Endodermal cell (in vitro differentiated cells): Measurements from ENCODE around the gene MMP1. TPM values are rescaled to one million over a fixed set of nuclear protein-coding genes. Genes with fewer than 3 reads are reported as not detected.

Experiments used
- DNase-seq: peaks from one replicate; pipeline ENCODE4 v3.0.0-alpha.2; 2017
- H3K27ac ChIP-seq: 2 replicates; pipeline ENCODE4 v1.5.1; 2013; ENCODE audit warnings: mild to moderate bottlenecking, low read depth, low read length, moderate library complexity
- H3K27me3 ChIP-seq: 2 replicates; pipeline ENCODE4 v1.6.1; 2013; ENCODE audit warnings: mild to moderate bottlenecking, low read length, moderate library complexity; ENCODE audit not compliant: insufficient read depth, control insufficient read depth, poor library complexity, severe bottlenecking
- H3K36me3 ChIP-seq: 2 replicates; pipeline ENCODE4 v1.7.0; 2013; ENCODE audit warnings: mild to moderate bottlenecking, low read length, moderate library complexity; ENCODE audit not compliant: control insufficient read depth, insufficient read depth
- H3K4me1 ChIP-seq: one replicate; pipeline ENCODE4 v1.7.0; 2013; ENCODE audit warnings: low read length; ENCODE audit not compliant: control insufficient read depth, insufficient read depth
- H3K4me3 ChIP-seq: 2 replicates; pipeline ENCODE4 v1.5.1; 2013; ENCODE audit warnings: mild to moderate bottlenecking, low read length, moderate library complexity
- H3K9ac ChIP-seq: 2 replicates; pipeline ENCODE4 v1.6.1; 2013; ENCODE audit warnings: mild to moderate bottlenecking, low read length, moderate library complexity; ENCODE audit not compliant: poor library complexity, severe bottlenecking; ENCODE audit errors: extremely low read depth
- H3K9me3 ChIP-seq: 2 replicates; pipeline ENCODE4 v1.6.1; 2013; ENCODE audit warnings: mild to moderate bottlenecking, low read length, moderate library complexity; ENCODE audit not compliant: control insufficient read depth
- H3K27ac Mint-ChIP-seq: 2 replicates; pipeline ENCODE4 v1.8.0; 2020; ENCODE audit warnings: mixed read lengths
- H3K27me3 Mint-ChIP-seq: 2 replicates; pipeline ENCODE4 v1.8.0; 2021; ENCODE audit warnings: mild to moderate bottlenecking, mixed read lengths; ENCODE audit not compliant: insufficient read depth
- H3K36me3 Mint-ChIP-seq: 2 replicates; pipeline ENCODE4 v1.8.0; 2020; ENCODE audit warnings: low read depth, mixed read lengths
- H3K4me1 Mint-ChIP-seq: 2 replicates; pipeline ENCODE4 v1.8.0; 2020; ENCODE audit warnings: mixed read lengths
- H3K4me3 Mint-ChIP-seq: 2 replicates; pipeline ENCODE4 v1.8.0; 2020; ENCODE audit warnings: mild to moderate bottlenecking, moderate library complexity, mixed read lengths
- H3K9me3 Mint-ChIP-seq: 2 replicates; pipeline ENCODE4 v1.8.0; 2020; ENCODE audit warnings: mild to moderate bottlenecking, mixed read lengths
- WGBS, 2 experiments: methylation state at CpG; one replicate each; pipeline versions ENCODE4 v1.1.5 to v1.1.7; 2013; ENCODE audit warnings: missing lambda C conversion rate in 2 of 2, mixed read lengths in 1 of 2; ENCODE audit not compliant: insufficient coverage in 1 of 2, insufficient read length in 1 of 2; 5-methylcytosine and 5-hydroxymethylcytosine counted together
- total RNA-seq, 2 donors: library from RNA; stranded (reverse); fragmentation: NEBNext Ultra II Directional in 1 of 2; extraction: Animal tissue kit (Norgen Biotek cat#: 25700) in 1 of 2; gene quantifications; 2 replicates in 1 of 2; 3 replicates in 1 of 2; pipeline ENCODE4 v1.2.1, GENCODE V29; 2021
- TF ChIP-seq, protein P1 (sequence below): fragments of 200-600 bp; sonication (generic); conservative IDR thresholded peaks from 2 replicates; pipeline ENCODE4 v1.5.0; 2021; ENCODE audit warnings: antibody characterized with exemption, mild to moderate bottlenecking

Gene MMP1
- total RNA-seq, 2 donors from 2014 or later = not detected

DNA sequence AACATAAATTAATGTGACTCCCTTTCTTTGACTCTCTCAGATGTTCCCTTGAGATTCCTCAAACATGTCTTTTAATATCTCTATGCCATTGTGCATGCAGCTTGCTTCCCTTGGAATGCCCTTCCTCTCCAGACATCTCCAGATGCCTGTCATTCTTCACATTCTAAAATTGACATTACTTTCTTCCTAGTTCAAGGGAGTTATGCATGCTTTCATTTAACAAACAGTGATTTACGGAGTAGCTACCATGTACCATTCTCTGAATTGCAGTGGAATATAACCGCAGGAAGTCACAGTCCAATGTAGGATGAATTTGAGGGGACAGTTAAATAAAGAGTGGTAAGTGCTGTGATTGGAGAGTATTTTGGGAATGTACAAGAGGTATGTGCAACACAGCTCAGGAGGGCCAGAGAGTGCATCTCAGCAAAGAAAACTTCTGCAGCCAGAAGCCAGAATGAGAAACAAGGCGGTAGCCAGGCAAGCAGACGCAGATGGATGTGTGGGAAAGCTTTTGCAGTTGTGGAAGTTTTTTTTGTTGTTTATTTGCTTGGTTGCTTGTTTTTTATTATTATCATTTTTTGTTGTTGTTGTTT, 36.2 kb downstream of the MMP1 start:
- WGBS, 2 experiments = 69 to 93% methylated on average over 3 to 4 of the region's 4 CpGs
- H3K9me3 Mint-ChIP-seq = no peaks in the 10 kb centered on the region
- no peak for DNase-seq
- H3K4me3 ChIP-seq = no peak overlapping the region
- no peak overlapping the region for H3K9ac ChIP-seq
- H3K27me3 Mint-ChIP-seq = no peaks in the 10 kb centered on the region
- TF ChIP-seq, protein P1, sequence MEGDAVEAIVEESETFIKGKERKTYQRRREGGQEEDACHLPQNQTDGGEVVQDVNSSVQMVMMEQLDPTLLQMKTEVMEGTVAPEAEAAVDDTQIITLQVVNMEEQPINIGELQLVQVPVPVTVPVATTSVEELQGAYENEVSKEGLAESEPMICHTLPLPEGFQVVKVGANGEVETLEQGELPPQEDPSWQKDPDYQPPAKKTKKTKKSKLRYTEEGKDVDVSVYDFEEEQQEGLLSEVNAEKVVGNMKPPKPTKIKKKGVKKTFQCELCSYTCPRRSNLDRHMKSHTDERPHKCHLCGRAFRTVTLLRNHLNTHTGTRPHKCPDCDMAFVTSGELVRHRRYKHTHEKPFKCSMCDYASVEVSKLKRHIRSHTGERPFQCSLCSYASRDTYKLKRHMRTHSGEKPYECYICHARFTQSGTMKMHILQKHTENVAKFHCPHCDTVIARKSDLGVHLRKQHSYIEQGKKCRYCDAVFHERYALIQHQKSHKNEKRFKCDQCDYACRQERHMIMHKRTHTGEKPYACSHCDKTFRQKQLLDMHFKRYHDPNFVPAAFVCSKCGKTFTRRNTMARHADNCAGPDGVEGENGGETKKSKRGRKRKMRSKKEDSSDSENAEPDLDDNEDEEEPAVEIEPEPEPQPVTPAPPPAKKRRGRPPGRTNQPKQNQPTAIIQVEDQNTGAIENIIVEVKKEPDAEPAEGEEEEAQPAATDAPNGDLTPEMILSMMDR = no peak
- no peak overlapping the region for H3K27ac Mint-ChIP-seq
- no peaks in the 10 kb centered on the region for H3K9me3 ChIP-seq
- peak overlapping the region; percentile 26 for H3K27ac ChIP-seq
- H3K4me3 Mint-ChIP-seq = no peak overlapping the region
- H3K4me1 ChIP-seq = no peaks in the 10 kb centered on the region
- no peaks in the 10 kb centered on the region for H3K27me3 ChIP-seq
- peaks cover 5% of the 10 kb centered on the region for H3K4me1 Mint-ChIP-seq
- no peaks in the 10 kb centered on the region for H3K36me3 Mint-ChIP-seq
- no peaks in the 10 kb centered on the region for H3K36me3 ChIP-seq

GRCh38 chr11:102760344-102761035, 37.5 kb downstream of the MMP1 start:
- Histone ChIP-seq H3K9me3 (no peaks in the 10 kb centered on the region), H3K4me3 (no peak overlapping the region), H3K27me3 (no peaks in the 10 kb centered on the region), H3K27ac (no peak overlapping the region), H3K36me3 (no peaks in the 10 kb centered on the region), H3K4me1 (no peaks in the 10 kb centered on the region), H3K9ac (no peak overlapping the region)
- TF ChIP-seq, protein P1 = no peak
- Mint-ChIP-seq H3K36me3 (no peaks in the 10 kb centered on the region), H3K9me3 (no peaks in the 10 kb centered on the region), H3K4me1 (peaks cover 5% of the 10 kb centered on the region), H3K27ac (no peak overlapping the region), H3K4me3 (no peak overlapping the region), H3K27me3 (no peaks in the 10 kb centered on the region)
- WGBS, 2 experiments = 92 to 100% methylated on average over 2 to 4 of the region's 4 CpGs
- no peak for DNase-seq

DNA sequence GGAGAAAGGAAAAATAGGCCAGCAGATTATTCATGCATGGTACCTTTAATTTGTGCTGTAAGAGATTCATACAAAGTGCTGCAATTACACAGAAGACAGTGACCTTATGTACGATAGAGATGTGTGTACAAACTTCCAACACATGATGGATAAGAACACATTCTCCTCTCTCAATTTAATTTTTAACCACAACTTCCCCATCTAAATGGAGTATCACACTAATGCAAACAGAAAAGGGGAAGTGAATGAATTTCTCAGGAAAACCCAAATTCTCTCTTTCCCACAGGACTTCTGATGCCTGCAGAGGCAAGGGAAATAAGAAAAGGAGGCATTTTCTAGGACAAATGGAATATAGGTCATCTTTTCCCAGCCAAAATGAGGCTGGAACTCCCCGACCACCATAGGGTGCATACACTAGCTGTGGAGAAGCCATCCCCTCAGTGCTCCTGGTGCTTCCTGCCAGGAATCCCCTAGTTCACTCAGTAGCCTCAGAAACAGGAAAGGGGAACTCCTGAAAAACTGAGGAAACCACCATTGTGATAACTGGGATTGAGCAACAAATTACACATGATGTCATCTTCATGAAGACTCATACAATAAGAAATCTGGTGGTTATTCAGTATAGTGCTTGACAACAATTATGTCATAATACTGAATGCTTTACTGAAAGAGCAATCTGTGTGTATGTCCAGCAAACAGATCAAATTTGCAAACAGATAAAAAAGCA, 40.0 kb downstream of the MMP1 start:
- Histone ChIP-seq H3K4me3 (no peak overlapping the region), H3K9ac (no peak overlapping the region), H3K27me3 (no peaks in the 10 kb centered on the region), H3K36me3 (no peaks in the 10 kb centered on the region), H3K4me1 (no peaks in the 10 kb centered on the region), H3K27ac (no peak overlapping the region), H3K9me3 (no peaks in the 10 kb centered on the region)
- H3K27me3 Mint-ChIP-seq = no peaks in the 10 kb centered on the region
- 80 to 97% methylated on average over 1 to 2 of the region's 2 CpGs for WGBS, 2 experiments
- no peaks in the 10 kb centered on the region for H3K4me1 Mint-ChIP-seq
- no peak overlapping the region for H3K27ac Mint-ChIP-seq
- no peaks in the 10 kb centered on the region for H3K36me3 Mint-ChIP-seq
- TF ChIP-seq, protein P1 = no peak
- no peak for DNase-seq
- H3K4me3 Mint-ChIP-seq = no peak overlapping the region
- H3K9me3 Mint-ChIP-seq = no peaks in the 10 kb centered on the region
